ENCODE measurements around the gene ZNF302. TPM values are rescaled to one million over a fixed set of nuclear protein-coding genes. Genes with fewer than 3 reads are reported as not detected.
A peak's percentile ranks its signal among the peaks of the same experiment; 100 is the strongest.

Gene ZNF302
- 10 to 100 TPM; 14.9 to 15.9 TPM for total RNA-seq

- Mint-ChIP-seq H3K27ac (peak within 1 kb of the TSS; percentile 99), H3K9me3 (peaks cover 27% of the 10 kb centered on the region), H3K36me3 (ENCODE audit: low read depth) (peaks cover 49% of the 10 kb centered on the region), H3K4me1 (ENCODE audit: low read depth) (peaks cover 34% of the 10 kb centered on the region), H3K27me3 (peaks cover 1% of the 10 kb centered on the region), H3K4me3 (peak within 1 kb of the TSS; percentile 95)
- no peak for TF ChIP-seq CTCF (IDR thresholded peaks at IDR 0.05)
- POLR2A ChIA-PET: interaction anchor here (0.8 to 2.8 kb wide), 10 partner anchors 9 to 504 kb away, joined by 3 to 11 read pairs (median 4); partner anchors contain the start of gene ZNF181
- CTCF ChIA-PET: interaction anchor here (0.7 to 1.3 kb wide), 4 partner anchors 34 to 39 kb away, joined by 3 to 4 read pairs (median 4); no protein-coding TSS in a partner anchor
- ATAC-seq (peak; percentile 80), DNase-seq (peak; percentile 97)
- intact Hi-C loops (cut with micrococcal nuclease): no loop called here
Measured at GRCh38 chr19:34677386-34678084, at the start of gene ZNF302. ZNF302 (plus strand) TSS chr19:34677678; CDS start chr19:34678805, 1,127 bp downstream.

- CTCF ChIA-PET: interaction anchor here (1.1 kb wide), 1 partner anchor 79 kb away, joined by 5 read pairs; no protein-coding TSS in a partner anchor
- Mint-ChIP-seq H3K27ac (no peak overlapping the region), H3K4me1 (ENCODE audit: low read depth) (no peaks in the 10 kb centered on the region), H3K4me3 (no peak overlapping the region), H3K9me3 (peaks cover 16% of the 10 kb centered on the region), H3K36me3 (ENCODE audit: low read depth) (peaks cover 18% of the 10 kb centered on the region), H3K27me3 (no peaks in the 10 kb centered on the region)
- POLR2A ChIA-PET: no interaction called here
- no peak for TF ChIP-seq CTCF (IDR thresholded peaks at IDR 0.05)
- no peak for DNase-seq
- intact Hi-C loops (cut with micrococcal nuclease): no loop called here
- ATAC-seq: no peak
Measured at GRCh38 chr19:34633802-34634201, 43.7 kb upstream of the ZNF302 start.

DNA sequence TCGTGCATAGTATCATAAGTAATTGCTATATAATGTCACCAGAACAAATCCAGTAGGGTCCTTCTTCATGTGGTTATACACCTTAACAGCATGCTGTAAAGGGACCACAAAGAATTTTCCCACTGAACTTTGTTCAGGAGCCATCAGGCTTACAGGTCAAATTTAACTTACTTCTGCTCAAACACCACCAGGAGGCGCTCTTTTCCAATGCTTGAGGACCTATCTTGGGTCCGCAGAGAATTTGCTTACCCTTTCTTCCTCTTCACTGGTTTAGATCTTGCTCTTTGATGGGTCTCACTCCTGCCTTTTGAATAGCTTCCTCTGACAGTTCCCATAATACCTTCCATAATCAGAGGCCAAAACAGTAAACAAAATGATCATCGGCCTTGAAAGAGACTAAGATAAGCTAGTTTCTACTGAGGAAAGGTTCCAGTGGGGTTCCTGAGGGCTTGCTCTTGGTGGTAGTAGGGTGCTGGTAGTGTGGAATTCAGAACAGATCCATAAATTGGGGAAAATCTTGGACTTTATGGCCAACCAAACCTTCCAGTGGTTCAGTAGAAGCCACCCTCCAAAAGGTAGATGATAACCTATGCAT lies 37.9 kb upstream of the ZNF302 start:
- no peak overlapping the region for H3K4me3 Mint-ChIP-seq
- peaks cover 9% of the 10 kb centered on the region for H3K9me3 Mint-ChIP-seq
- H3K27me3 Mint-ChIP-seq: no peaks in the 10 kb centered on the region
- H3K36me3 Mint-ChIP-seq (ENCODE audit: low read depth): peaks cover 11% of the 10 kb centered on the region
- intact Hi-C loops (cut with micrococcal nuclease): loop anchor here (1.0 kb wide), 1 partner anchor 73 kb away; no protein-coding TSS in a partner anchor
- H3K27ac Mint-ChIP-seq: no peak overlapping the region
- ChIA-PET POLR2A (interaction anchor here (0.6 kb wide), 1 partner anchor 106 kb away, joined by 3 read pairs; no protein-coding TSS in a partner anchor), CTCF (interaction anchor here (0.6 to 5.6 kb wide), 39 partner anchors 9 to 287 kb away, joined by 3 to 78 read pairs (median 4); partner anchors contain the start of genes ZNF30 and ZNF302)
- peak; percentile 51 for ATAC-seq
- peak; percentile 77 for DNase-seq
- peak; percentile 91 for TF ChIP-seq CTCF (IDR thresholded peaks at IDR 0.05)
- no peaks in the 10 kb centered on the region for H3K4me1 Mint-ChIP-seq (ENCODE audit: low read depth)

GRCh38 chr19:34642241-34642640 lies 35.2 kb upstream of the ZNF302 start:
- Mint-ChIP-seq H3K27ac (no peak overlapping the region), H3K27me3 (no peaks in the 10 kb centered on the region), H3K4me1 (ENCODE audit: low read depth) (no peaks in the 10 kb centered on the region), H3K4me3 (no peak overlapping the region), H3K9me3 (no peaks in the 10 kb centered on the region), H3K36me3 (ENCODE audit: low read depth) (no peaks in the 10 kb centered on the region)
- DNase-seq (no peak), ATAC-seq (no peak)
- no peak for TF ChIP-seq CTCF (IDR thresholded peaks at IDR 0.05)
- ChIA-PET POLR2A (no interaction called here), CTCF (interaction anchor here (5.6 kb wide), 1 partner anchor 20 kb away, joined by 38 read pairs; no protein-coding TSS in a partner anchor)
- intact Hi-C loops (cut with micrococcal nuclease): no loop called here

- Mint-ChIP-seq H3K4me3 (no peak overlapping the region), H3K36me3 (ENCODE audit: low read depth) (no peaks in the 10 kb centered on the region), H3K27ac (no peak overlapping the region), H3K27me3 (no peaks in the 10 kb centered on the region), H3K4me1 (ENCODE audit: low read depth) (no peaks in the 10 kb centered on the region), H3K9me3 (no peaks in the 10 kb centered on the region)
- DNase-seq (no peak), ATAC-seq (no peak)
- intact Hi-C loops (cut with micrococcal nuclease): no loop called here
- no peak for TF ChIP-seq CTCF (IDR thresholded peaks at IDR 0.05)
- CTCF ChIA-PET: no interaction called here
- POLR2A ChIA-PET: no interaction called here
Measured at GRCh38 chr19:34644991-34645461, 32.5 kb upstream of the ZNF302 start.

Data from activated CD8-positive, alpha-beta T cell treated with anti-CD3 and anti-CD28 coated beads for 36 hours (primary cell).